Hepatic stellate cell (primary cell): ENCODE data around the gene AFAP1.

Experiments
- DNase-seq: peaks from one replicate; pipeline ENCODE4 v3.0.0; 2011; ENCODE audit warnings: low spot score

AFAP1 gene

DNA sequence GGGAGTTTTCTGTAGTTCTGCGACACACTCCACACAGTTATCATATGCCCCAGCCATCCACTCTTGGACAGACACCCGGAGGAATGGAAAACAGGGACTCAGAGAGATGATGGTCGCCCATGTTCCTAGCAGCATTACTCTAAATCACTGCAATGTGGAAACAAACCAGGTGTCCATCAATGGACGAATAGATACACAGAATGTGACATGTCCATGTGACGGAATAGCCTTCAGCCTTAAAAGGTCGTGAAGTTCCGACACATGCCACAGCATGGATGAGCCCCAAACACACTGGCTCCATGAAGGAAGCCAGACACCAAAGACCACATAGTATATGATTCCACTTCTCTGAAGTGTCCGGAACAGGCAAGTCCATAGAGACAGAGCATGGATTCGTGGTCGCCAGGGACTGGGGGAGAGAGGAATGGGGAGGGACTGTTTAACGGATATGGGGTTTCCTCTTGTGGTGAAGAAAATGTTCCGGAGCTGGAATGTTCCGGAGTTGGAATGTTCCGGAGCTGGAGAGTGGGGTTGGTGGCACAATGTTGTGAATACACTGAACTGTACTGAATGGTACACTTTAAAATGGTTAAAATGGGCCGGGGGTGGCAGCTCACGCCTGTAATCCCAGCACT, 28.7 kb upstream of the AFAP1 start:
- DNase-seq, result no peak

DNA sequence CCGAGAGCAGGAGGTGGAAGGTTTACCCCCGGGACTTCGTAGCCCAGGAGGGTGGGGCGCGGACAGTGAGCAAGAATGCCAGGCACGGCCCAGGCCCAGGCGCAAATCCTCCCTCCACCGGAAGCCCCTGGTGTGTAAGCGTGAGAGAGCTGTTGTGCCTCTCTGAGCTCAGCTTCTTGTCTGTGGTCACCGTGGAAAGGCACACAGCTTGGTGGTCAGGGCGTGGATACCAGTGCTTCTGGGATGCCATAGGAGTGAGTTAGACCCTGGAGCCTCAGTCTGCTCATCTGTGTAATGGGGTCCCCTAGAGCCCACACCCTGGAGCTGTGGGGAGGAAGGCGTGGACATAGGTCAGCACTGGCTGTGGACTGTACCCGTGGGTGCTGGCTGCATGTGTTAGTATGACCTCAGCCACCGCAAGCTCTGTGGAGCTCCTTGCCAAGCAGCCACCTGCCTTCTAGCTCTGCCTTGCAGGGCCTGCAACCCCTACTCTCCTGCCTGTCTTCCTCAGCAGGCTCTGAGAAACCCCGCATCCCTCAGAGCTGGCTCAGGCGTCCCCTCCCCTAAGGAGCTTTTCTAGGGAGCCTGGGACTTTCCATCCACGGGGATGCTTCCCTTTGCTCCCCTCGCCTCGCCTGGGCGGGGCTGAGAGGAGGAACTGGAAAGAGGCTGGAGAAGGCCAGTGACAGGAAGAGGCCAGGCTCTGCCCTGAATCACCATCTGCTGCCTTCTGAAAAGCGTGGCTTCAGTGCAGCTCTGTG, 28.0 kb upstream of the AFAP1 start:
- DNase-seq, result no peak

DNA sequence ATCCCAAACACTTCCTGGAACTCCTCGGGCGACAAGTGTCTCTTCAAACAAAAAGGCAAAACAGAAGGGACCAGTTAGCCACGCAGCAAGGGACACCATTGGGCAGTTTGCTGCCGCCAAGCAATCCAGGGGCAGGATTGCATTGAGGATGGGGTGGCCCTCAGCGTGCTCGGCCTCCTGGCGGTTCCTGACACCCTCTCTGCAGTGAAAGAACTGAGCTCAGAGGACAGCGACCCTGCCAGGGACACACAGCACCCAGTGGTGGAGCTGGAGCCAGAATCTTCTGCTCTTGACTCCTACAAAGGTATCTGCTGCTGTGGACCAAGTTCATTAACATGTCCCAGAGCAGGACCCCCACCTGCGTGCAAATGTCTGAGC, 27.4 kb upstream of the AFAP1 start:
- no peak for DNase-seq

DNA sequence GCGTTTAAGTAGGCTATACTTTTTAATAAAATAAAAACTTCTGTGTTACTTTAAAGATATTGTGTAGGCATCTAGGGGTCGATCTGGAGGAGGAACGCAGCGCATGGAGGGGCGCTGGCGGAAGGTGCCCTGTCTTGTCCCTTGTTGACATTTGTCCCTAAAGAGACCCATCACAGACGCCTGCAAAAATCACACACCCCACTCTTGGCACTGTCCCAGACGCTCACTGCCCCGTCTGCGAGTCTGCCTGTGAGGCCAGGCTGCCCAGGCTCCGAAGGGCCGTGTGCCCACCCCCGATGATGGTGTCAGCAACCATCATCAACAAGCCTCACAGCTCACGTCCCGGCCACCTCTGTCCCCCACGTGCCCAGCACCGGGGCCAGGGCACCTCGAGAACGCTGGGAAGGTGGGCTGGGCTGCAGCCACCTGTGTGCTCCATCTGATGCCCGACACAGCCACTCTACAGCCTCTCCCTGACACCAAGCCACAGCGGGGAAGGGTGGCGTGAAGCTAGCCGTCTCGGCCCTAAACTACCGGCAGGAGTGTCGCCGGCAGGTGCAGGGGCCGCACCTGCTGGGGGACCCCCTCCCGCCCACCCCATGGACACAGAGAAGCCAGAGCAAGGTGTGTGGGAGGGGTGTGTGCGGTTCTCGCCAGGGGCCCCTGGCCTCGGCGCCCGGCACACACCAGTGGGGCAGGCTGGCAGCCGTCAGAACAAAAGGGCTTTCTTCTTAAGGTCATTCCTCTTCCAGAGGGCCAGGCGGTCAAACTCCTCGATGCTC, 26.8 kb upstream of the AFAP1 start:
- DNase-seq, result no peak

DNA sequence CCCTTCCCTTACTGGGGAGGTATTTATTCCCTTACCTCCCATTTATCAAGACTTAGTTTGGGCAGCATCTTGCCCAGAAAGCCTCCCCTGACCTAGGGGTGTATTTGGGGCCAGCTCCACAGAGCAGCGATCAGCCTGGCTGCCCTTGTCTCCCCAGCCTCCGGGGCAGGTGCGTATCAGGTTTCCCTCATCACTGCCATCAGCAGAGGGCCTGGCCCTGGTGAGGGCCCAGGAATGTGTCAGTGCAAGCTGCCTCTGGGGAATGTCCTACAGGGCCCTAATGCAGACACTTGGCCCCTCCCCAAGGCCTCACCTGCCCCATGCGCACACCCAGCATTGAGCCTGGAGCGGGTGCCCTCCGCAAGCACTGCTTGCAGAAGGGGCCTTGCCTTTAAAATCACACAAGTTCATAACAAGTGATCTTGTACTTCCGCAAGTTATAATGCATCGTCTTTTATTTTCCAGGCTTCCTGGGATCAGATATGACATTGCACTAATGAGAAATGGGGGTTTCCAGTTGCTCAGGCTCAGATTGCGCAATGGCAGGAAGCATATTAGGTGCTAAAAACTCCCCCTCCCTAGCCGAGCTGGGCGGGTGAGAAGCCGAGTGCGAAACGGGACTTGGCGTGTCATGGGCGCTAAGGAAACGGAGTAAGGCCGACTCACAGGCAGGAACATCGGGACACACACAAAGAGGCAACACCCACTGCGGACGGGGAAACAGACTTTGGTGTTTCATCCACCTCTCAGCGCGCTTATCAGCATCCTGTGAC, 25.4 kb upstream of the AFAP1 start:
- DNase-seq, result no peak

DNA sequence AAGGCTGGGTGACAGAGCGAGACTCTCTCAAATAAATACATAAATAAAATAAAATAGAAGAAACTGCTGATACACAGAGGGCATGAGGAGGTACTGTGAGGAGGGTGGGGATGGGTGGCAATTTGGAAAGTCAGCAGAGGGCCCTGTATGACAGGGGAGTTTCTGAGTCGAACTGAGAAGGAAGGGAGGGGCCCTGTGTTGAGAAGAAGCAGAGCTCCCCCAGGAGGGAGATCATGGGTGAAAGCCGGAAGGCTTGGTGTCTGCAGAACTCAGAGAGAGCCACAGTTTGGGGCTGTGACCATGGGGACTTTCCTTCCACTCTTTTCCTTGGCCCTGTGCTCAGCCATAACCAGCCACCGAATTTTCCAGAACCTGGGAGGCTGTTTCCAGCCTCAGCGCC, 24.8 kb upstream of the AFAP1 start:
- no peak for DNase-seq

DNA sequence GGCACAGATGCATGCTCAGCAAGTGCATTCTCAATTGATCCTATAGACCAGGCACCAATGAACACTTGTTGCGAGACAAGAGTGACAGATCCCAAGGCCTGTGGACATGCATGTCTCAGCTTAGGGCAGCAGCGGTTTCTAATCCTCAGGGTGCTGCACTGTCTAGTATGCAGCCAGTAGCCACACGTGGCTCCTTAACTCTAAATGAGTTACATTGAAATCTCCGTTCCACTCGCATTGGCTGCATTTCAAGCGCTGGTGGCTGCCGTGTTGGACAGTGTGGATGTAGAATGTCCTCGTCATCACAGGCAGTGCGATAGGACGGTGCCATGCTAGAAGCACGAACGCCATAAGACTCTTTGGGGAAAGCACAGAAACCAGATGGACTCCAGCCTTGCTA, 24.0 kb upstream of the AFAP1 start:
- no peak for DNase-seq

DNA sequence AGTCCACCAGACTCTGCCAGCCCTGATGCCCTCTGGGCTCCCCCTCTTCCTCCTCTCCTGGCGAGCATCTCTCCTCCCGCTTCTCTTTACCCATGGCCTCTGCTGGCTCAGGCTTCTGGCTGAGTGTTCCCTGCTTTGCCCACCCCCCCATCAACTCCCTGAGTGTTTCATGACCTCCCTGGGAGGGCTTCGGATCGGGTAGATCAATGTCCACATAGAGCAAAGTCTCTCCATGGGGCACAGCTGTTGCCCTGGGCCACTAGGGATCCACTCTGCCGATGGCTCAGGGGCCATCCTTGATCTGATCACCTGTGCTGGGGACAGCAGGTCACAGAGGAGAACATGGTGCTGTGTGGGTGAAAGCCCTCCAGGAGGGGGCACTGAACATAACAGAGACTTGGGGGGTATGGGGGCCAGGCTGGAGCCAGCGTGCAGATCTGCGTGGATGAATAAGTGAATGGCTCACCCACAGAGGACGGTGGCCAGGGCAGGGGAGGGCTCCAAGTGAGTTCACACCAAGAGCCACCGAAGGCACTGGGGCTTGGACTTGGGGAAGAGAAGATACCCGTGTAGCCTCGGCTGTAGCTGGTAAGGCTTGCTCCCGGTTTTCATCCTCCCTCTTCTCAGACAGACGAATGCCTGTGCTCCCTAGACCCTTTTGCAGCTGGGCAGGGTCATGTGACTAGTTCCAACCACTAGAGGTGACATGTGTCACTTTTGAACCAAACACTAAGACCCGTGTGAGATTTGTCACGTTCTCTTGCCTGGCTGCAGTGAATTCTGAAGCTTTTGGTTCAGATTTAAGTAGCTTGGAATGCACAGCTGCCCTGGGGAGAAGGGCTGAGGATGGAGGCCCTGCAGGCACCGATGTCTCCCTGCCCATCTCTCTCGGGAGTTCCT, 23.2 kb upstream of the AFAP1 start:
- DNase-seq, result no peak

DNA sequence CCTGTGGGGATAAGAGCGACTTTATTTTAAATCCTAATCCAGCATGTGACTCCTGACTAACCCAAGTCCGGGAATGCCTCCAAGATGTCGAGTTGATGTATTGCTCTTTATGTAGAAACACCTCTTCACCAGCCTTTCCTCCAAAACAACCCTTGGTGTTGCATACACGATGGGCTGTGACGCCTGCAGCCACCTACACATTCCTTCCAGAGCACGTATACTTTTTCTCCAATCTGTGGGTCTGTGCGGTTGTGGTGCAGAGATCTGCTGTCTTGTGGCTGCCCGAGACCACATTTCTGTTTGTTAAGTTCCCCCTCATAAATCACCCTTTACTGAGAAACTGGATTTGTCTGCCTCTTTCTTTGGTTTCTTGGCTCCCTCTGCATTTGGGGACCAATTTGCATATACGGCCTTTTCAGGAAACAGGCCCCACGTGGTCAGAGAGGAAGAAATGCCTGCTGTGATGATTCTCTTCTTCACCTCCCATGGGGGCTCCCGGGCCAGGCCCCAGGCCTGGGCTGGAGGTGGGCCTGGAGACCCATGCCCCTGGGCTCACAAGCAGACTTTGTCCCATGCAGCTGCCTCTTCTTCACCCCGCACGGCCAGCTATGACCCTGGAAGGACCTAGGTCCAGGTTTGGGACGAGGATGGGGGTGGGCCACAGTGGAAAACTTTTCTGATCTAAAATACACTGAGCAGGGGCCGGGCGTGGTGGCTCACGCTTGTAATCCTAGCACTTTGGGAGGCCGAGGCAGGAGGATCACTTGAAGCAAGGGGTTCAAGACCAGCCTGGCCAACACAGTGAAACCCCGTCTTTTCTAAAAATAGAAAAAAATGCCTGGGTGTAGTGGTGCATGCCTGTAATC, 21.4 kb upstream of the AFAP1 start:
- DNase-seq, result peak; percentile 89

DNA sequence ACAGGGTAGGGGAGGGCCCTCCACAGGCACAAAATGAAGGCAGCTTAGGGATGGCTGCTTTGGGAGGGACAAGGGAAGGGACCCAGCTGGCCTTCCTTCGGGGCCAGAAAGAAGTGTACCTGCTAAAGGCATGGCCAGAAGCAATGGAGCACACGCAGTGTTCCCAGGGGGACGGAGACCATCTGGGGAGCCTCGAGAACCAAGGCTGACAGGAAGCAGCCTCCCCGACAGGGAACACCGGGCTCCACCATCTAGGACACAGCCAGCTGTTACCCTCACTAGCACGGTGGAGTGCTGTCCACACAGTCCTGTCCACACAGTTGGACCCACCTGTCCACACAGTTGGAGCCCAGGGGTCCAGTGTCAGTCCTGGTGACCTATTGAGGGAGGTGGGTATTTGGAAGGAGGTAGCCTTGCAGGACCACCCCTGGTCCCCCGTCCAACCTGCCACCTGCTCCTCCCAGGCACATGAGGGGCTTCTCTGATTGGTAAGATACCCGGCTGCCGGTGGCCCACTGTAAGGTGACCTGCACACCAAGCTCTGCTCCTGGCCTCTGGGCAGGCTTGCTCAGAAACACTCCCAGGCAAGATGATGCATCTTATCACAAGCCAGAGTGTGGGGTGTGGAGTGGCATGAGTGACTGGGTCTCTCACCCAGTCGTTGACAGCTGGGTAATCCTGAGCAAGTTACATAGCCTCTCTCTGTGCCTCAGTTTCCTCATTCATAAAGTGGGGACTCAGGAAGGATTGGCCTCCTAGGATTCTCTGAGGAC, 20.5 kb upstream of the AFAP1 start:
- peak; percentile 77 for DNase-seq

DNA sequence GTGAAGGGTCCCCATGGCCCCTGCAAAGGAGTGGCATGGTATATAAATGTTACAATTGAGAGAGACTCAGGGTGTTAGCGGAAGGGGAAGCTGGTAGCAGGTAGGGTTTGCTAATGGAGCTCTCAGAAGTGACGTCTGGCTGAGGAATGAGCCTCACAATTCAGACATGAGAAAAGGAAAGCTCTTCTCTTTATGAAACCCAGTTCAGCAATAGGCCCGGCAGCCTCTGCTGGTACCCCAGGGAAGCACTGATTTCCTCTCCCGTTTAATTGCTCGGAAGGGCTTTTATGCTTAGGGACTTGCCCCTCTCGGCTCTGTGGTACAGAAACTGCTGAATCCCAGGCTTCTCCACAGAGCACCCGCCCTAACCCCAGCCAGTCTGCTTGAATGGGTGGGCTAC, 19.4 kb upstream of the AFAP1 start:
- DNase-seq, result no peak

DNA sequence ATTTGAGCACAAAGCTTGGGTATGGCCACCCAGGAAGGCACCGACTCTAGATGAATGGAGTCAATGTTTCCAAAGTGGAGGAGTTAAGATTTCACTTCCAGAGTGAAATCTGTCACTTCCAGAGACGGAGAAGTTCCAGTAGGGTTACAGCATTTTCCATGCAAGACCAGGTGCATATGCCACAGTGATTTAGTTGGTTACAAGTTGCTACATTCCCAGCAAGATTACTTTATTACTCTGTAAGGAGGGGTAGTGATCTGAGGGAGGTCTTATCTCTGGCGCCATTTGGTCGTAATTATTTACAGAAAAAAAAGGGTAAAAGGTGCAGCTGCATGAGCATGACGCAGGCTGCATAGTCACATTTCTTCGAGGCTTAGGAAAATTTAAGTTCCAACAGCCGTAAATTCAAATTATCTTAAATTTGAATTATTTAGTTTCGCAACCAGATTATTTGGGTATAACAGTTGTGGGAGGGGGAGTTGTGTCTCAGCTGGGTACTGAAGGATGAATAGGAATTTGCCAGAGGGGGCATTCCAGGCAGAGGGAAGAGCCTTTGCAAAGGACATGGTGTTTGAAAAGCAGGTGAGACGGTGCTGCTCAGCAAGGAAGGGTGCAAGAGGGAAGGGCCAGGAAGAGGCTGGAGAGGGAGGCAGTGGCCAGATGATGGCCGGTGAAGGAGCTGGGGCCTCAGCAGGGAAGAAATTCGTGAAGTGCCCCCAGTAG, 17.4 kb upstream of the AFAP1 start:
- DNase-seq, result no peak

DNA sequence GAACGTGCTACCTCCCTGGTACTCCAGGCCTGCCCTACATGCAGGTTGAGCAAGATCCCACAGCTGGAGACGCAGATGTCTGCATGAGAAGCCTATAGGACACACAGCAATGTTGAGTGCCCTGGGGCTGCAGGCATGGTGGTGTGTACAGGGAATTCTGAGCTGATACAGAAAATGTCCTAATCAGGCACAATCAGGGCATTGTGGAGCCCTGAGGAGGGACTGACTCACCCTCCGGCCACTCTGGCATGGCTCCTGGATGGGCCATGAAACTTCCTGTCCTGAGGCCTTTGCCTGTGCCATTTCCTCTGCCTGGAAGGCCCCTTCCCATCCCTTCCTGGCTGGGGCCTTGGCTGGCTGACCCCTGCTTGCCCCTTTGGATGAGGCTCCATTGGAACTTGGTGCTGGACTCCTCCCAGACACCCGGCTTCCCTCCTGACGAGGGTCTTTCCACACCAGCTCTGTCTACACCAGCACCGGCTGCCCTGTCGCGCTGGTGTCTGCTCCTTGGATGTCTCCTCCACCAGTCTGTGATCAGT, 16.7 kb upstream of the AFAP1 start:
- no peak for DNase-seq

DNA sequence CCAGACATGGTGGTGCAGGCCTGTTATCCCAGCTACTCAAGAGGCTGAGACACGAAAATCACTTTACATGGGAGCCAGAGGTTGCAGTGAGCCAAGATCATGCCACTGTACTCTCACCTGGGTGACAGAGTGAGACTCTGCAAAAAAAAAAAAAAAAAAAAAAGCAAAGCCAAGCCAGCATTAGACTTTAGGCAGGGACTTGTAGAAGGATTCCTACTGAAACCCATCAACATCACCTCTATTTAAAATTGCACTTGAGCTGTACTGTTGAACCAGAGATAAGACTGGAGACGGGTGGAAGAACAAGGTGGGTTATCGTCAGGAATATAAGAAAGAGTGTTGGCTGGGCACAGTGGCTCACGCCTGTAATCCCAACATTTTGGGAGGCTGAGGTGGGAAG, 15.7 kb upstream of the AFAP1 start:
- no peak for DNase-seq

DNA sequence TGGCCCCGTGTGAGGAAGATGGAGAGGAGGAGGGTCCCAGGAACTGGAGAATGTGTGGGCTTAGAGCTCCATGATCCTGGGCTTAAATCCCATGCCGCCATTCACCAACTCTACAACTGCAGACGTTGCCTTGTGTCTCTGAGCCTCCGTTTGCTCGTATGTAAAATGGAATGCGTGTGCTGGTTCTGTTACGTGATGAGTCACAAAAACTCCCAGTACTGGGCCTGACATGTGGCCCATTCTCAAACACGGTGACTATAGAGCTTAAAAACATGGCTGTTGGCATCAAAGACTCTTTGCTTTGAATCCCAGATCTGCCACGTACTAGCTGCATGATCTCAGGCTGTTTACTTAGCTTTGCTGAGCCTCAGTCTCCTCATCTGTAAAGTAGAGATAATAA, 13.0 kb upstream of the AFAP1 start:
- no peak for DNase-seq

DNA sequence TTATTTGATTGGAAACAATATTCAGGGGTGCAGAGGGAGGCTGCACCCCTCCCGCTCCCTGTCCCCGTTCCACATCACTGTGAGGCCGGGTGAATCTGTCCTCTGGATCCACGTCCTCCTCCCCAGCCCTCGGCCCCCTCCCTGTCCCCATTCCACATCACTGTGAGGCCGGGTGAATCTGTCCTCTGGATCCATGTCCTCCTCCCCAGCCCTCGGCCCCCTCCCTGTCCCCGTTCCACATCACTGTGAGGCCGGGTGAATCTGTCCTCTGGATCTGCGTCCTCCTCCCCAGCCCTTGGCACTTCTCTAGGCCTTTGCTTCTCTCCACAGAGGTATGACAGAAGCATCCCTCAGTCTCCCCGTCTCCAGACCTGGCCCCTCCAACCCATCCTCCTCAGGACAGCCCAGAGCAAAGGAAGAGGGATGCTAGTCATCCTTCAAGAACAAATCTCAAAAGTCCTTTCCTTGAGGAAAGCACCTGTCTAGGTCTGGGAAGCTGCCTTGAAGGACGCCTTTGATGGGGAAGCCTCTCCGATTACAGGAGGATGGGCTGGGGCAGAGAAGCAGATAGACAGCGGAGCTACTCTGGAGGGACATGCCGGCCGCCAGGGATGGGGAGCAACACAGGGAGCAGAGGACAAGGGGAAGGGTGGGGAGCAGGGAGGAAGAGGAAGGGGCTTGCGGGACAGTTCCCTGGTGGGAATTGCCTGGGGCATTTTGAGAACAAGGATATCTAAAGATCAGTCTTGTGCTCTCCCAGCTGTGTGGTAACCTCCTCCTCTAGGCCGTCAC, 10.8 kb upstream of the AFAP1 start:
- no peak for DNase-seq

DNA sequence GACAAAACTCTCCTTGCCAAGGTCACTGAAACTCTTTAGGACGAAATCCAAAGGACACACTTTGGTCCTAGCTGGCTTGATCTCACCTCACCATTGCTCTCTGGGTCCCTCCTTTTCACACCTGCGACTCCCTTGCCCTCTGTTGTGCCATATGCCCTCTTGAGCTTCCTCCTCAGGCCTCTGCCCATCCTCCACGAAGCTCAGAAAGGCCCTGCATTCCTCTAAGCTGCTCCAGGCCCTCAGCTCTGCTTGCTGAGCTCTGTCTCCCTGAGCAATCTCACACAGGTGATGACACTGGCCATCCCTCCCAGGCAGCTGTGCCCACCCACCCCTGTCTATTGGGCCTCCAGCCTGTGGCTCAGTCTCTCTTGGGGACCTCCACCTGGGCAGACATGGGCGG, 10.1 kb upstream of the AFAP1 start:
- no peak for DNase-seq

DNA sequence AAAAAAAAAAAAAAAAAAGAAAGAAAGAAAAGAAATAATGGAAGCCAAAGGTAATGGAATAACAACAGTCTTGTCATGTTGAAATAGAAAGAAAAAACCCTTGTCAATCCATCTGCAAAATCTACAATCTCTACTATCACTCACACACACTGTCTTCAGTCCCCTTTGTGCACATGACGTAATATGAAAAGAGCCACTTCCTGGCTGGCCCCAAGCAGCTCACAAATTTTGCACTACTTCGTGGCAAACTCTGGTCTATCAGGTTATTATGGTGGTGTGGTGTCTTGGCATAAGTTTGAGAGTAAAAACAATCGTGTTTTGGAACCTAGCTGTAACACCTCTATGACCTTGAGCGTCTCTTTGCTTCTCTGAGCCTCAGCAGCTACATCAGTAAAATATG, 8.3 kb upstream of the AFAP1 start:
- no peak for DNase-seq
